ENCODE measurements around the gene TENM4.

Gene TENM4

GRCh38 chr11:78952890-78953289 is 487.9 kb downstream of the TENM4 start:
- no peak for DNase-seq

DNA sequence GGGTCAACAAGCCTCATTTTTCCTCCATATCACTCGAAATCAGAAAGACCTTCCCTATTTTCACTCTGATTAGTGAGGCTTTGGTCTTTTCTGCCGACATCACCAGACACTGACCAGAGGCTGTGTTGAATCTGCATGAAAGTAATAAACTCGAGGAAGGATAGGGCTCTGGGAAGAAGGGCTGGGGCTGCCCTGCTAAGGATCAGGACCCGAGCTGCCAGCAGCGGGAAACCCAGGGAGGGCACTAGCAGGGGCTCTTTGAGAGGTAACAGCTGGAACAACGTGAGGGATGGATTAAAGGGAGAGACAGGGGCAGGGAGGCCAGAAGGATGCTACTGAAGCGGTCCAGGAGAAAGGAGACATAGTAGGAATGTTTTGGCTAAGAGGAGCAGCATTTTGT is 488.7 kb downstream of the TENM4 start:
- DNase-seq = no peak

GRCh38 chr11:78949976-78950690 is 490.7 kb downstream of the TENM4 start:
- DNase-seq = no peak

DNA sequence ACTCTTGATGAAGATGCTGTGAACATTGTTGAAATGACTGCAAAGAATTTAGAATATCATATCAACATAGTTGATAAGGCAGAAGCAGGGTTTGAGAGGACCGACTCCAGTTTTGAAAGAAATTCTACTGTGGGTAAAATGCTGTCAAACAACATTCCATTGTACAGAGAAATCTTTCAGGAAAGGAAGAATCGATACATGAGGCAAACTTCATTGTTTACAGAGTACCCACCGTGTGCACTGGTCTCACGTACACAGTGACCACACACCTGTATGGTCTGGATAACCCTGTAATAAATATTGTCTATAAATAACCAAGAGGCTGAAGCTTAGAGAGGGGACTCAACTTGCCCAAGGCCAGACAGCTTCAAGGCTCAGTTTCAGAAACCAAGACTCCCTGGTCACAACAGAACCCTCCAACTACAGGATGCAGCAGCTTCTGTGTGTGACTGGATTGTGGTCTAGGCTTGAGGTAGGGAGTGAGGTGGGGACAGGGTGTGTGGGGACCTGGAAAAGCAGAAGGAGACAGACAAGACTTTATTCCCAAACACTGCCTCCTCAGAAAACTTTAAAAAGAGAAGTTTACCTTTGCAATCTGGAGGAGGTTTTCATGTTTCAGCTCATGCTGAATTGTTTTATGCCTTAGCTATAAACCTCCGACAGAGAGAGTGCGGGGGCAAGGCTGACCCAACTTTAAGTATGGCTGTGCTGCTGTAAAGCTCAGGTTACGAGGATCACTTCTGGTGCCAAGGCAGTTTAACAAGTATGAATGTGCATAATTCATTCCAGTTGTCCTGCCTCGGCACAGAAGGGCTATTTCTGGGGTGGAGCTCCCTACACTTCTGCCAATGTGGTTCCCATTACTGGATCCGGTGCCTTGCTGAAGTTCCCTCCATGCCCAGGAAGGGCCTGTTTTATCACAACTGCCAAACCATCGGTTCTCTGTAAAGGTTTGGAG is 493.6 kb downstream of the TENM4 start:
- DNase-seq = no peak

DNA sequence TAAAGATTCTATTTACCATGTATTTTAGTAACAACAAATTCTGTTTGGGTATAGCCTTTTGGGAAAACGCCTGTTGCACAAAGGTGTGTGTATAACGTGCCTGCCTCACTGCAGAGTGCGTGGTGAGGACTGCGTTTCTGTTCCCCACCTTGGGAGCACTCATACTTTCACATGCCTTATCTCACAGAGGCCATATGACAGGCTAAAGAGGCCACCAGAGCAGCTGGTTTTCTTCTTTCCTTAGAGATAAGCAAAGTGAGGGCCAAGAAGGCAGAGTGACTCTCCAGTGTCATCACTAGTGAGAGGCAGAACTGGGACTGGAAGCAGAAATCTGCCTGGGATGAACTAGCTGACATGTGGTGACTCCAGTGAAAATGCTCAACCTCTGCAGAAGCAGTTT is 497.0 kb downstream of the TENM4 start:
- DNase-seq = no peak

DNA sequence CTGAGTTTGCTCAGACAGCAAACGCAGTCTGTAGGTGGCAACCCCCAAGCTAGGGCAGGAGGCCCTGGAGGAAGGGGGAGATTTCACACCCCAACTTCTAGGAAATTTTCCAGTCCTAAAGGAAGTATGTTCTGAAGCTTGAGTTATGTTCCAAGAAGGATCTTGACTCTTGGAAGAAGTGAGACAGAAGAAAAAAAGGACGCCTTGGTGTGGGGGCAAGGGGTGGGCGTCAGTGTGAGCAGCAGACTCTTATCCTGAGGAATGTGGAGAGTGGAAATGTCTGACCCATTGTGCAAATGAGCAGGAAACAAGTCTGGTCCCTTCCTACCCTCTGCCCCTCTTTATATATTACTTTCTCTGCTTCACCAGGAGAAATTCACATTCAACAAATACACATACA is 497.7 kb downstream of the TENM4 start:
- no peak for DNase-seq

DNA sequence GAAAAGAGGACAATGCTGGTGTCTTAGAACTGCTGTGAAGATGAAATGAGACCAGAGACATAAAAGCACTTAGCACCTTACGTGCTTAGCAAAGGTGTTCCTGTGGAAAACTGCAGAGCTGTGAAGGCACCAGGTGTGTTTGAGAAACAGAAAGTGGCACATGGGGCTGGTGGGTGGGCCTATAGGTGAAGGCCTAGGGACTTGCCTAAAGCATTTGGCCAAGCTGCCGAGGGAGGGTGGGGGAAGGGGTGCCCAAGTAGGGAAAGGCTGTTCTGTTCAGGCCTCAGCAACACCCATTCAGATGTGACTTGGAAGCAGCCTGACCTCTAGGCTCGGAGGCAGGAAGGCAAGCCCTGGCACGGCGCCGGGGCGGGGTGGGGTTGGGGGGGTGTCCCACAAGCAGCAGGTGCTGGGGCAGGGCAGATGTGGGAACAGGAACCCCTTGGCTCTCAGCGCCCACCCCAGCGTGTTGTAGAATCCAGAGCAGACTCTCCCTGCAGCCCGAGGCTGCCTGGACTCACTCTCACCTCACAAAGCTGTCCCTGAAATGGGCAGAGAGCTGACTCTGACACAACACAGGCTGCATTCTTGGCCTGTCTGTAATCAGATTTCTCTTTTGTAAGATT is 499.5 kb downstream of the TENM4 start:
- no peak for DNase-seq

DNA sequence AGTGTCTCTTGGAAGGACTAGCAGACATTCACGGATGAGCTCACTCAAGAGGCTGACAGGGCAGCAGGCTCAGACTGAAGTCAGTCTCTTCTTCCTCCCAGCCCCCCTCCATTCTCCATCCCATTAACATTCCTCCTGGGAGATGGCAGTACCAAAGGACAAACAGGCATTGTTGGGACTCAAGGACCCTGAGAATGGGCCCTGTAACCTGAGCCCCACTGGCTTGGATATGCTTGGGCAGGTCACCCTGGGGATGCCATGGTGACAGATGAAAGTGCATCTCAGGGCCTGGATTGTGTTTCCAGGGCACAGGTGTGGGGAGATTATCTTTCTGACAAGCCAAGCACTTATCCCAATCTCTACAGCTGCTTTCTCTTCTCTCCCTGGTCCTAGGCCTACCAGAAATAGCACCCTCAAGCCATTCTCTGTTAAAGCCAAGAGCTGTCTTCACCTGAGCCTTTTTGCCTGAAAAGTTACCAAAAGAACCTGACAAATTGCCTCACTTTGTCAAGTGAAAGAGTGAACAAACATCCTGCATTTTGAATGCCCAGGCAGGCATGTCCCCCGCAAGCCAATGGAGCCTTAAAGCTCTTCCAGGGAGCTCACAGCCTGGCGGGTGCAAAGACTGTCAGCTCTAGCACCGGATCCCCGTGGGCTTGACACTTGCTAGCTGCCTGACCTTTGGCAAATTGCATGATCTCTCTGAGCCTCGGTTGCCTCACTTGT is 500.2 kb downstream of the TENM4 start:
- DNase-seq = no peak

GRCh38 chr11:78938971-78939370 is 501.9 kb downstream of the TENM4 start:
- no peak for DNase-seq

GRCh38 chr11:78938036-78938435 is 502.8 kb downstream of the TENM4 start:
- no peak for DNase-seq

- DNase-seq = no peak
Observed at GRCh38 chr11:78935398-78936068, 505.3 kb downstream of the TENM4 start.

DNA sequence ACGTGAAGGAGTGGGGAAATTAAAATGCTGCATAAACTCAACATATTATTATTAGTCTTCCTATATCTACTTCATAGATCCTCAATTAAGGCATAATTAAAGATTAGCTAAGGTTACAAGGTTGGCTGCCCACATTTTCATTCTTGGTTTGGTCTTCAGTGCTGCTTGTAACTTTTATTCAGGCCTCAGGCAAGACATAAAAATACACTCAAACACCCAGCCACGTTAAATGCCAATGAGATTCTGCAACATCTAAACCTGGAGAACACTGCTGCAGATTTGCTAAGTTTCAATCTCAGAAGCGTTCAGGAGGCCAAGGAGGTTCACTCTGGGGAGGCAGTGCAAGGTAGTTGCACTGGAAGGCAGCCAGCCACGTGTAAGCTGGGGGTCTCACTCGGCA is 507.5 kb downstream of the TENM4 start:
- DNase-seq = no peak

GRCh38 chr11:78932757-78933156 is 508.1 kb downstream of the TENM4 start:
- DNase-seq = no peak

DNA sequence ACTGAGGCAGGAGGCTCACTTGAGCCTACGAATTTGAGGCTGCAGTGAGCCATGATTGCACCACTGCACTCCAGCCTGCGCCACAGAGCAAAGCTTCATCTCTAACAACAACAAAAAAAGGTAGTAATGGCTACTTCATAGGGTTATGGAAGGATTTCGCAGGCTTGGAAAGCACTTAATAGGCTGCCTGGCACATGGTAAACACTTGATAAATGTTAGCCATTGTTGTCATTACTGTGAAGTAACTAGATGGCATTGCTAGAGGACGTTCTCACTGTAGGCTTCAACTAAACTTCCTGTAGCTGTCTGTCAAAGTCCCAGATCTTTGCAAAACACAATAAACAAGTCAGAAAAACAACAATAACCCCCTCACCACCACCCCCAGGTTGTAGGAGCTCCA is 508.9 kb downstream of the TENM4 start:
- DNase-seq = no peak

DNA sequence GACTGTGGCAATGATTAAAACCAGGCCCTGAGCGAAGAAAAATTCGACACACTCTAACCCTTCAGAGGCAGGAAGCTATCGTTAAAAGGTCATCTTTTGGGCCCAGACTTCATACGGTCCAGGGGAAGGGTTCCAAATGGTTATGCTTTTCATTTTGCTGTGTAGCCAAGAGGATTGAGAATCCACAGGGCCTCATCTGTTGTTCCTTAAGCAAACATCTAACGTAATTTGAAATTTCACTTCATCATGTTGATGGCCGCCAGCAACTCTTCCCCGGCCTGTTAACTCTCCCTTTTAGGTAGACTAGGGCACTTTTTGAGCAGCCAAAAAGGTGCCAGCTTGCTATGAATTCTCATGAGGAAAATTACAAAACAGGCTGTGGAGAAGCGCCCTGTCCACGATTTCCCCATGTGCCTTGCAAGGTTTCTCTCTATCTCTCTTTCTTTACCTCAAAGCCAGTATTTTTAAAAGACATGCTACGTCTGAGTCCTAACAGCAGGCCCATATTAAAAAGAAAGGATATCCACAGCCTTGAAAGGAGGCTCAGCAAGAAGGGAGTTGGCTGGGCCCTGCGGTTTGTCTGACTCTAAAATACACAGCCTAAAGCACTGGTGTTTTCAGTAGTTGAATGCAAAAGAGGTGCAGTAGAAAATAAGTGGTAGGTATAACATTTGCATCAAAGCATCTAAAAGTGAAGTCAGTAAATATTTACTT is 509.9 kb downstream of the TENM4 start:
- no peak for DNase-seq

DNA sequence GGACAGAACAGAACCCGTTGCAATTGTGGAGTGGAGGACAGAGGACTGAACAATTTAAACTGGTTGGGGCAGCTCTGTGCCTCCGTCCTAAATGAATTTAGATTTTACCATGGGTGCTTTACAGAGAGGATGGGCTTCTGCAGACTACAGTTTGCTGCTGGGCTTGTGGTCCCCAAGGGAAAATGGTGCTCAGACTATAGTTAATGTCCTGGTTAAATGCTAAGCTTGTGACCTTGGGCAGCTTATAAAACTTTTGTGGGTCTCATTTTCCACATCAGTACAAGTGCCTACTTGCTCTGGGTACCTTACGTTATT is 511.0 kb downstream of the TENM4 start:
- no peak for DNase-seq

- no peak for DNase-seq
Observed at GRCh38 chr11:78929207-78929905, 511.5 kb downstream of the TENM4 start.

DNA sequence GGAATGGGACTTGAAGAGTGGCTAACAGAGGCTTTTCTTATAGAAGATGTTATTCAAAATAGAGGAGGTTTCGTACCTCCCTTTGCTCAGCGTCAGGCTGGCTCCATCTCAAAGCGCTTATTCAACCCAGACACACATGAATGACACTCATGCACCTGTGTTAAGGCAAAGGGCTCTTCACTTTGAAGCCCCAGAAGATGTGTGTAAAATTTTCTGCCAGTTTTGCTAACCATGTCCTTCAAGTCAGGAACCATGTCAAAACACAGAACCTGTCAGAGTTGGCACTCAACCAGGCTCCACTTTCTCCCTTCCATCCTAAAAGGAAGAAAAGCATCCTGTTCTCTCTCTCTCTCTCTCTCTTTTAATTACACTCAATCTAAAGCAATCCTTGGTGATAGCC is 513.3 kb downstream of the TENM4 start:
- DNase-seq = no peak

DNA sequence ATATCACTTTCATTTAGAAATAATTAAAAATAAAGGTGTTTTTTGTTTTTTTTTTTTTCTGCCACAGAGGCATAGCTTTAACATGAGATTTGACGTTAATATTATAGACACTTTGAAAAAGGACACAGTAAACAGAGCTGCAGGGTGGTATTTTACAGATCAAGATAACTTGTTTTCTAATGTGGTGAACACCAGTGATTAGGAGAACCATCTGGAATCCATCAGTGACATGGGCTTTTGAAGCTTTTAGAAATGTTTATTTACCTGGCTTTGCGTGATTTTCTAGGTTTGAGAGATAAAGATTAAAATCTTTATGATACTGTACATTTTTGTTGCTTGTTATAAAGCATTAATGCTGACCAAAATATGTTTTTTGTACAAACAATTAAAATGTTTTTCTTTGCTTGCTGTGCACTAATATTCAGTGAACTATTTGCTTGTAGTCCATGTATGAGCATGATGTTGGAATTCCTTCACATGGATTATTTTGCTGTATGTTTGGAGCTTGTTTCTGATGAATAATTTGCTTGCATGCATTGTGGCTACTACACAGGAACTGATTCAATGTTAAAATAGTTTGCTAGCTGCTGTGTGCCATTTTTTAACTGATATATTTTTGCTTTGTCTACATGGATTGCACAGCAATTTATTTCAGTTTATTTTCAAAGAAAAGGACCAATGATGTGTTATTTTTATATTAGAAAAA is 514.0 kb downstream of the TENM4 start:
- DNase-seq = no peak

- no peak for DNase-seq
Observed at GRCh38 chr11:78925387-78925786, 515.4 kb downstream of the TENM4 start.
